Natural killer cell (primary cell): Measurements from ENCODE around the gene TAF4. TPM values are rescaled to one million over a fixed set of nuclear protein-coding genes. Genes with fewer than 3 reads are reported as not detected.

Experiments
- ATAC-seq, 3 donors: fragments of 150-1000 bp in 2 of 3; fragments of 200-7000 bp in 1 of 3; cut with Tn5 transposase; 1 replicate in 1 of 3; 2 replicates in 2 of 3; pipeline ENCODE4 v1.10.0; 2021; ENCODE audit warnings: mild to moderate bottlenecking in 2 of 3, moderate library complexity in 2 of 3
- DNase-seq, 2 donors: peaks; one replicate each; pipeline versions ENCODE4 v3.0.0 to v3.0.0-alpha.2; 2013 to 2021; ENCODE audit warnings: mixed read lengths in 1 of 2
- H3K27ac ChIP-seq: one replicate; pipeline ENCODE4 v1.5.1; 2013; ENCODE audit warnings: mild to moderate bottlenecking, low read length
- H3K27me3 ChIP-seq: one replicate; pipeline ENCODE4 v1.6.1; 2013; ENCODE audit warnings: low read length; ENCODE audit not compliant: control insufficient read depth, insufficient read depth
- H3K36me3 ChIP-seq: one replicate; pipeline ENCODE4 v1.6.1; 2013; ENCODE audit warnings: low read length; ENCODE audit not compliant: control insufficient read depth, insufficient read depth
- H3K4me1 ChIP-seq: one replicate; pipeline ENCODE4 v1.6.1; 2013; ENCODE audit warnings: low read length; ENCODE audit not compliant: control insufficient read depth, insufficient read depth
- H3K4me3 ChIP-seq: one replicate; pipeline ENCODE4 v1.5.1; 2013; ENCODE audit warnings: low read length
- H3K9me3 ChIP-seq: one replicate; pipeline ENCODE4 v1.6.1; 2013; ENCODE audit warnings: low read length; ENCODE audit not compliant: control insufficient read depth, insufficient read depth
- H3K27ac Mint-ChIP-seq, 2 donors: one replicate each; pipeline ENCODE4 v1.8.0; 2022; ENCODE audit warnings: mild to moderate bottlenecking in 2 of 2, mixed read lengths in 2 of 2, moderate library complexity in 1 of 2
- H3K27me3 Mint-ChIP-seq, 2 donors: one replicate each; pipeline ENCODE4 v1.8.0; 2022; ENCODE audit warnings: low read depth in 2 of 2, mixed read lengths in 2 of 2
- H3K36me3 Mint-ChIP-seq: one replicate; pipeline ENCODE4 v1.8.0; 2022; ENCODE audit warnings: mixed read lengths
- H3K4me1 Mint-ChIP-seq, 2 donors: one replicate each; pipeline ENCODE4 v1.8.0; 2022; ENCODE audit warnings: mixed read lengths in 2 of 2
- H3K4me3 Mint-ChIP-seq: one replicate; pipeline ENCODE4 v1.8.0; 2022; ENCODE audit warnings: mild to moderate bottlenecking, moderate library complexity, mixed read lengths
- H3K9me3 Mint-ChIP-seq, 2 donors: one replicate each; pipeline ENCODE4 v1.8.0; 2022; ENCODE audit warnings: mixed read lengths in 2 of 2
- CTCF ChIP-seq: fragments of 200-600 bp; IDR thresholded peaks from one replicate; pipeline ENCODE4 v1.8.0; 2022; ENCODE audit warnings: antibody characterized with exemption
- WGBS: methylation state at CpG from one replicate; pipeline ENCODE4 v1.1.7; 2013; ENCODE audit warnings: missing lambda C conversion rate; ENCODE audit not compliant: insufficient coverage; 5-methylcytosine and 5-hydroxymethylcytosine counted together
- intact Hi-C: fragments of 100-400 bp; cut with micrococcal nuclease; formaldehyde crosslinking; loops from one replicate; pipeline ENCODE4 v1.14.2; 2022
- total RNA-seq, 4 donors: library from RNA; stranded (reverse); fragments of 120-200 nt in 1 of 4; gene quantifications; one replicate each; pipeline versions ENCODE4 v1.2.3 to v1.2.4, GENCODE V29; 2013 to 2022

TAF4 gene
- total RNA-seq, 3 donors from 2014 or later (not counting 1 experiment from before 2014, with no cell fraction given), result 30.0 to 35.1 (median 30.3) TPM

- Histone ChIP-seq H3K4me3 (no peak overlapping the region), H3K36me3 (no peaks in the 10 kb centered on the region), H3K9me3 (peaks cover 5% of the 10 kb centered on the region), H3K27ac (no peak overlapping the region), H3K27me3 (no peaks in the 10 kb centered on the region), H3K4me1 (no peaks in the 10 kb centered on the region)
- WGBS, result 97% methylated on average over 25 of the region's 25 CpGs
- Mint-ChIP-seq H3K36me3 (no peaks in the 10 kb centered on the region), H3K4me1 (peaks cover 47 to 67% of the 10 kb centered on the region in 2 donors), H3K9me3 (no peaks in the 10 kb centered on the region), H3K27me3 (no peaks in the 10 kb centered on the region), H3K4me3 (no peak overlapping the region), H3K27ac (no peak overlapping the region)
- intact Hi-C loops, result no loop called here
- TF ChIP-seq CTCF, result no peak
- DNase-seq (no peak), ATAC-seq (no peak)
Observed at GRCh38 chr20:62040381-62040922, 25.2 kb downstream of the TAF4 start.

- Mint-ChIP-seq H3K9me3 (no peaks in the 10 kb centered on the region), H3K36me3 (no peaks in the 10 kb centered on the region), H3K4me1 (peaks cover 52 to 72% of the 10 kb centered on the region in 2 donors), H3K27ac (no peak overlapping the region), H3K4me3 (no peak overlapping the region), H3K27me3 (no peaks in the 10 kb centered on the region)
- no peaks in the 10 kb centered on the region for H3K36me3 ChIP-seq
- TF ChIP-seq CTCF, result no peak
- intact Hi-C loops, result no loop called here
- DNase-seq, result no peak
- H3K9me3 ChIP-seq, result peaks cover 5% of the 10 kb centered on the region
- H3K4me3 ChIP-seq, result no peak overlapping the region
- H3K27ac ChIP-seq, result no peak overlapping the region
- H3K4me1 ChIP-seq, result no peaks in the 10 kb centered on the region
- 85% methylated on average over 6 of the region's 6 CpGs for WGBS
- H3K27me3 ChIP-seq, result no peaks in the 10 kb centered on the region
- ATAC-seq, result no peak
Observed at GRCh38 chr20:62039738-62040137, 25.9 kb downstream of the TAF4 start.

GRCh38 chr20:62032609-62033368 is 32.9 kb downstream of the TAF4 start:
- no peak overlapping the region for H3K27ac ChIP-seq
- no peak for ATAC-seq
- intact Hi-C loops, result no loop called here
- peak overlapping the region in 1 of 2 donors; percentile 81 for H3K27ac Mint-ChIP-seq
- H3K9me3 Mint-ChIP-seq, result no peaks in the 10 kb centered on the region
- DNase-seq, result no peak
- no peak for TF ChIP-seq CTCF
- no peaks in the 10 kb centered on the region for H3K27me3 Mint-ChIP-seq
- H3K4me1 Mint-ChIP-seq, result peaks cover 48 to 64% of the 10 kb centered on the region in 2 donors
- H3K4me1 ChIP-seq, result peaks cover 19% of the 10 kb centered on the region
- H3K4me3 Mint-ChIP-seq, result no peak overlapping the region
- 90% methylated on average over 12 of the region's 13 CpGs for WGBS
- no peaks in the 10 kb centered on the region for H3K27me3 ChIP-seq
- H3K36me3 ChIP-seq, result no peaks in the 10 kb centered on the region
- H3K9me3 ChIP-seq, result peaks cover 3% of the 10 kb centered on the region
- no peaks in the 10 kb centered on the region for H3K36me3 Mint-ChIP-seq
- no peak overlapping the region for H3K4me3 ChIP-seq
